Measurements from ENCODE around the gene ERN1.

The ERN1 gene

GRCh38 chr17:64151016-64151368 lies 21.0 kb upstream of the ERN1 start:
- H3K18ac ChIP-seq (ENCODE audit: low read length): no peak overlapping the region
- no CpG with 5 or more reads among the region's 1 CpG for WGBS (ENCODE audit: extremely low coverage, insufficient coverage, insufficient read length)

GRCh38 chr17:64150237-64151015 lies 20.5 kb upstream of the ERN1 start:
- Histone ChIP-seq H4K8ac (ENCODE audit: low read depth, low read length) (no peak overlapping the region), H3K9ac (ENCODE audit: low read length) (no peak overlapping the region), H2BK12ac (ENCODE audit: low read length) (no peak overlapping the region), H3K9me3 (ENCODE audit: insufficient read depth, low read depth, low read length) (no peaks in the 10 kb centered on the region), H4K91ac (ENCODE audit: low read depth, low read length) (no peak overlapping the region), H3K18ac (ENCODE audit: low read length) (no peak overlapping the region), H2AFZ (ENCODE audit: insufficient read depth, low read length, poor library complexity) (no peak overlapping the region), H3K27me3 (ENCODE audit: insufficient read depth, low read length) (no peaks in the 10 kb centered on the region), H3K4ac (ENCODE audit: low read depth, low read length) (no peak overlapping the region), H3K36me3 (ENCODE audit: control insufficient read depth in 1 of 2, insufficient read depth in 2 of 2, low read length in 2 of 2) (peaks cover 22 to 46% of the 10 kb centered on the region in 2 experiments), H2BK120ac (ENCODE audit: insufficient read depth, low read length, poor library complexity) (no peak overlapping the region), H2BK5ac (ENCODE audit: low read depth, low read length, poor library complexity) (no peak overlapping the region), H3K14ac (ENCODE audit: low read length) (no peak overlapping the region), H3K4me3 (ENCODE audit: low read depth, low read length) (no peak overlapping the region), H4K12ac (ENCODE audit: low read depth, low read length) (no peak overlapping the region), H3K27ac (ENCODE audit: low read depth, low read length) (no peak overlapping the region), H3K4me2 (ENCODE audit: low read length) (no peak overlapping the region), H2AK5ac (ENCODE audit: low read length) (no peak overlapping the region), H3K79me2 (ENCODE audit: control insufficient read depth, insufficient read depth, low read length, poor library complexity) (peaks cover 8% of the 10 kb centered on the region), H3K79me1 (ENCODE audit: low read length) (peaks cover 8% of the 10 kb centered on the region), H3K4me1 (ENCODE audit: control insufficient read depth in 1 of 2, insufficient read depth in 2 of 2, low read length in 2 of 2) (peaks cover 6% of the 10 kb centered on the region in 2 experiments), H3K23ac (ENCODE audit: low read length) (no peak overlapping the region)
- WGBS (ENCODE audit: extremely low coverage, insufficient coverage, insufficient read length): no CpG with 5 or more reads among the region's 5 CpGs
- no peak for DNase-seq

More at GRCh38 chr17:64151016-64151368, 21.0 kb upstream of the ERN1 start:
- Histone ChIP-seq H3K4ac (ENCODE audit: low read depth, low read length) (no peak overlapping the region), H4K12ac (ENCODE audit: low read depth, low read length) (no peak overlapping the region), H3K27me3 (ENCODE audit: insufficient read depth, low read length) (no peaks in the 10 kb centered on the region), H2BK12ac (ENCODE audit: low read length) (no peak overlapping the region), H2AFZ (ENCODE audit: insufficient read depth, low read length, poor library complexity) (no peak overlapping the region), H3K4me3 (ENCODE audit: low read depth, low read length) (no peak overlapping the region), H3K14ac (ENCODE audit: low read length) (no peak overlapping the region), H3K9ac (ENCODE audit: low read length) (no peak overlapping the region), H4K8ac (ENCODE audit: low read depth, low read length) (no peak overlapping the region), H2BK5ac (ENCODE audit: low read depth, low read length, poor library complexity) (no peak overlapping the region), H4K91ac (ENCODE audit: low read depth, low read length) (no peak overlapping the region), H3K4me2 (ENCODE audit: low read length) (no peak overlapping the region), H2AK5ac (ENCODE audit: low read length) (no peak overlapping the region), H3K23ac (ENCODE audit: low read length) (no peak overlapping the region), H3K4me1 (ENCODE audit: control insufficient read depth in 1 of 2, insufficient read depth in 2 of 2, low read length in 2 of 2) (peaks cover 6% of the 10 kb centered on the region in 2 experiments), H3K9me3 (ENCODE audit: insufficient read depth, low read depth, low read length) (no peaks in the 10 kb centered on the region), H2BK120ac (ENCODE audit: insufficient read depth, low read length, poor library complexity) (no peak overlapping the region), H3K79me1 (ENCODE audit: low read length) (peaks cover 8% of the 10 kb centered on the region), H3K36me3 (ENCODE audit: control insufficient read depth in 1 of 2, insufficient read depth in 2 of 2, low read length in 2 of 2) (peaks cover 24 to 48% of the 10 kb centered on the region in 2 experiments), H3K27ac (ENCODE audit: low read depth, low read length) (no peak overlapping the region), H3K79me2 (ENCODE audit: control insufficient read depth, insufficient read depth, low read length, poor library complexity) (peaks cover 6% of the 10 kb centered on the region)
- DNase-seq: no peak

DNA sequence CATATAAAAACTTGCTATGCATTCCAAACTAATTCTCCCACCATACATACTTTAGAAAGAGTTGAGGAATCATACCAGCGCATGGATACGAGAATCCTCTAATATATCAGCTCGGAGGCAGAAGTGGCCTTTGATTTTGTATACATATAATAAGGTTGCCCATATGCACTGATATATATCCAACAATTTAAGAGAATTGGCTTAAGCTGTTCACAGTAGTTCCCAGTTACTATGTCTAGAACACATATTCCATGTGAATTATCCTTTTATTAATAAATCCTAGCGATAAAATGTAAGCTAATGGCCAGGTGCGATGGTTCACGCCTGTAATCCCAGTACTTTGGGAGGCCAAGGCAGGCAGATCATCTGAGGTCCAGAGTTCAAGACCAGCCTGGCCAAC lies 19.3 kb upstream of the ERN1 start:
- no peak overlapping the region for H4K8ac ChIP-seq (ENCODE audit: low read depth, low read length)
- H3K14ac ChIP-seq (ENCODE audit: low read length): no peak overlapping the region
- peaks cover 16 to 38% of the 10 kb centered on the region in 2 experiments for H3K36me3 ChIP-seq (ENCODE audit: control insufficient read depth in 1 of 2, insufficient read depth in 2 of 2, low read length in 2 of 2)
- no peak overlapping the region for H3K4ac ChIP-seq (ENCODE audit: low read depth, low read length)
- H2BK120ac ChIP-seq (ENCODE audit: insufficient read depth, low read length, poor library complexity): no peak overlapping the region
- H2AFZ ChIP-seq (ENCODE audit: insufficient read depth, low read length, poor library complexity): no peak overlapping the region
- H3K9me3 ChIP-seq (ENCODE audit: insufficient read depth, low read depth, low read length): no peaks in the 10 kb centered on the region
- H4K91ac ChIP-seq (ENCODE audit: low read depth, low read length): no peak overlapping the region
- H3K9ac ChIP-seq (ENCODE audit: low read length): no peak overlapping the region
- peaks cover 6% of the 10 kb centered on the region in 2 experiments for H3K4me1 ChIP-seq (ENCODE audit: control insufficient read depth in 1 of 2, insufficient read depth in 2 of 2, low read length in 2 of 2)
- WGBS (ENCODE audit: extremely low coverage, insufficient coverage, insufficient read length): no CpG with 5 or more reads among the region's 6 CpGs
- no peak for DNase-seq
- no peak overlapping the region for H3K27ac ChIP-seq (ENCODE audit: low read depth, low read length)
- no peak overlapping the region for H3K4me2 ChIP-seq (ENCODE audit: low read length)
- no peak overlapping the region for H2BK12ac ChIP-seq (ENCODE audit: low read length)
- no peak overlapping the region for H2AK5ac ChIP-seq (ENCODE audit: low read length)
- no peak overlapping the region for H3K4me3 ChIP-seq (ENCODE audit: low read depth, low read length)
- peaks cover 8% of the 10 kb centered on the region for H3K79me1 ChIP-seq (ENCODE audit: low read length)
- H4K12ac ChIP-seq (ENCODE audit: low read depth, low read length): no peak overlapping the region
- peaks cover 8% of the 10 kb centered on the region for H3K79me2 ChIP-seq (ENCODE audit: control insufficient read depth, insufficient read depth, low read length, poor library complexity)
- no peak overlapping the region for H2BK5ac ChIP-seq (ENCODE audit: low read depth, low read length, poor library complexity)
- H3K23ac ChIP-seq (ENCODE audit: low read length): no peak overlapping the region
- no peak overlapping the region for H3K18ac ChIP-seq (ENCODE audit: low read length)
- H3K27me3 ChIP-seq (ENCODE audit: insufficient read depth, low read length): no peaks in the 10 kb centered on the region

- Histone ChIP-seq H3K4ac (ENCODE audit: low read depth, low read length) (no peak overlapping the region), H3K14ac (ENCODE audit: low read length) (no peak overlapping the region), H4K12ac (ENCODE audit: low read depth, low read length) (no peak overlapping the region), H2AFZ (ENCODE audit: insufficient read depth, low read length, poor library complexity) (no peak overlapping the region), H3K79me1 (ENCODE audit: low read length) (peaks cover 8% of the 10 kb centered on the region), H4K8ac (ENCODE audit: low read depth, low read length) (no peak overlapping the region), H3K4me1 (ENCODE audit: control insufficient read depth in 1 of 2, insufficient read depth in 2 of 2, low read length in 2 of 2) (peaks cover 6% of the 10 kb centered on the region in 2 experiments), H3K27me3 (ENCODE audit: insufficient read depth, low read length) (no peaks in the 10 kb centered on the region), H2BK12ac (ENCODE audit: low read length) (no peak overlapping the region), H4K91ac (ENCODE audit: low read depth, low read length) (no peak overlapping the region), H3K18ac (ENCODE audit: low read length) (no peak overlapping the region), H3K4me3 (ENCODE audit: low read depth, low read length) (no peak overlapping the region), H2AK5ac (ENCODE audit: low read length) (no peak overlapping the region), H3K9me3 (ENCODE audit: insufficient read depth, low read depth, low read length) (no peaks in the 10 kb centered on the region), H3K36me3 (ENCODE audit: control insufficient read depth in 1 of 2, insufficient read depth in 2 of 2, low read length in 2 of 2) (peaks cover 16 to 36% of the 10 kb centered on the region in 2 experiments), H3K23ac (ENCODE audit: low read length) (no peak overlapping the region), H3K27ac (ENCODE audit: low read depth, low read length) (no peak overlapping the region), H3K79me2 (ENCODE audit: control insufficient read depth, insufficient read depth, low read length, poor library complexity) (peaks cover 8% of the 10 kb centered on the region), H3K9ac (ENCODE audit: low read length) (no peak overlapping the region), H3K4me2 (ENCODE audit: low read length) (no peak overlapping the region), H2BK120ac (ENCODE audit: insufficient read depth, low read length, poor library complexity) (no peak overlapping the region), H2BK5ac (ENCODE audit: low read depth, low read length, poor library complexity) (no peak overlapping the region)
- no peak for DNase-seq
- no CpG with 5 or more reads among the region's 4 CpGs for WGBS (ENCODE audit: extremely low coverage, insufficient coverage, insufficient read length)
Measured at GRCh38 chr17:64148699-64149098, 18.8 kb upstream of the ERN1 start.
